SK-N-SH (cell line): ENCODE results near the gene RGS10.

ENCODE experiments used
- EP300 ChIP-seq, 2 experiments: IDR thresholded peaks; 2 replicates each; pipeline versions ENCODE4 v1.4.0 to v1.6.1; 2012; ENCODE audit warnings: borderline replicate concordance in 1 of 2, low read depth in 1 of 2, low read length in 1 of 2
- MAX ChIP-seq: IDR thresholded peaks from 2 replicates; pipeline ENCODE4 v1.4.0; 2012; ENCODE audit warnings: low read depth
- PBX3 ChIP-seq: IDR thresholded peaks from 2 replicates; pipeline ENCODE4; 2012
- POLR2AphosphoS5 ChIP-seq: IDR thresholded peaks from 2 replicates; pipeline ENCODE4 v1.6.1; 2012; ENCODE audit warnings: low read depth, low read length
- REST ChIP-seq: IDR thresholded peaks from 2 replicates; pipeline ENCODE4 v1.6.1; 2012; ENCODE audit warnings: mild to moderate bottlenecking, low read depth, low read length, moderate library complexity
- SIN3A ChIP-seq: IDR thresholded peaks from 2 replicates; pipeline ENCODE4 v1.6.1; 2012; ENCODE audit warnings: low read depth, mild to moderate bottlenecking, low read length, moderate library complexity, borderline replicate concordance
- SMC3 ChIP-seq: IDR thresholded peaks from 2 replicates; pipeline ENCODE4 v1.6.1; 2012; ENCODE audit warnings: low read depth, low read length, improper control_type of control experiment
- TAF1 ChIP-seq: IDR thresholded peaks from 2 replicates; pipeline ENCODE4 v1.6.1; 2012; ENCODE audit warnings: low read depth, mild to moderate bottlenecking, low read length, moderate library complexity, borderline replicate concordance
- YY1 ChIP-seq: IDR thresholded peaks from 2 replicates; pipeline ENCODE4 v1.4.0; 2012; ENCODE audit warnings: low read depth, mild to moderate bottlenecking
- ZBTB33 ChIP-seq: IDR thresholded peaks from 2 replicates; pipeline ENCODE4 v1.4.0; 2012; ENCODE audit warnings: low read depth, borderline replicate concordance
- TF ChIP-seq, protein P1 (sequence below): fragments of 200-600 bp; sonication (generic); IDR thresholded peaks from 2 replicates; pipeline ENCODE4 v1.6.1; 2017; ENCODE audit warnings: antibody characterized with exemption, mild to moderate bottlenecking, moderate library complexity

- TF ChIP-seq EP300 (IDR thresholded peaks at IDR 0.05; ENCODE audit: borderline replicate concordance in 1 of 2, low read depth in 1 of 2, low read length in 1 of 2) (no peak), POLR2AphosphoS5 (no peak), MAX (no peak), REST (no peak), SIN3A (no peak), TAF1 (no peak), SMC3 (no peak), YY1 (no peak), ZBTB33 (no peak), PBX3 (no peak)
- TF ChIP-seq, protein P1, sequence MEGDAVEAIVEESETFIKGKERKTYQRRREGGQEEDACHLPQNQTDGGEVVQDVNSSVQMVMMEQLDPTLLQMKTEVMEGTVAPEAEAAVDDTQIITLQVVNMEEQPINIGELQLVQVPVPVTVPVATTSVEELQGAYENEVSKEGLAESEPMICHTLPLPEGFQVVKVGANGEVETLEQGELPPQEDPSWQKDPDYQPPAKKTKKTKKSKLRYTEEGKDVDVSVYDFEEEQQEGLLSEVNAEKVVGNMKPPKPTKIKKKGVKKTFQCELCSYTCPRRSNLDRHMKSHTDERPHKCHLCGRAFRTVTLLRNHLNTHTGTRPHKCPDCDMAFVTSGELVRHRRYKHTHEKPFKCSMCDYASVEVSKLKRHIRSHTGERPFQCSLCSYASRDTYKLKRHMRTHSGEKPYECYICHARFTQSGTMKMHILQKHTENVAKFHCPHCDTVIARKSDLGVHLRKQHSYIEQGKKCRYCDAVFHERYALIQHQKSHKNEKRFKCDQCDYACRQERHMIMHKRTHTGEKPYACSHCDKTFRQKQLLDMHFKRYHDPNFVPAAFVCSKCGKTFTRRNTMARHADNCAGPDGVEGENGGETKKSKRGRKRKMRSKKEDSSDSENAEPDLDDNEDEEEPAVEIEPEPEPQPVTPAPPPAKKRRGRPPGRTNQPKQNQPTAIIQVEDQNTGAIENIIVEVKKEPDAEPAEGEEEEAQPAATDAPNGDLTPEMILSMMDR: no peak
Observed at GRCh38 chr10:119497243-119497642, 45.3 kb downstream of the RGS10 start.
